GM19463 (cell line): Measurements from ENCODE around the gene TMEFF1.
"Not testable (repeated sequence)": the region's sequence is repeated elsewhere in the genome, so short reads cannot be mapped to it uniquely, and the experiment has no call there.

Experiments used
- ATAC-seq: cut with Tn5 transposase; IDR thresholded peaks from one replicate; pipeline ENCODE4 v1.9.1; 2021; ENCODE audit warnings: mild to moderate bottlenecking, moderate library complexity; ENCODE audit not compliant: unreplicated experiment

TMEFF1 gene, protein sequence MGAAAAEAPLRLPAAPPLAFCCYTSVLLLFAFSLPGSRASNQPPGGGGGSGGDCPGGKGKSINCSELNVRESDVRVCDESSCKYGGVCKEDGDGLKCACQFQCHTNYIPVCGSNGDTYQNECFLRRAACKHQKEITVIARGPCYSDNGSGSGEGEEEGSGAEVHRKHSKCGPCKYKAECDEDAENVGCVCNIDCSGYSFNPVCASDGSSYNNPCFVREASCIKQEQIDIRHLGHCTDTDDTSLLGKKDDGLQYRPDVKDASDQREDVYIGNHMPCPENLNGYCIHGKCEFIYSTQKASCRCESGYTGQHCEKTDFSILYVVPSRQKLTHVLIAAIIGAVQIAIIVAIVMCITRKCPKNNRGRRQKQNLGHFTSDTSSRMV

DNA sequence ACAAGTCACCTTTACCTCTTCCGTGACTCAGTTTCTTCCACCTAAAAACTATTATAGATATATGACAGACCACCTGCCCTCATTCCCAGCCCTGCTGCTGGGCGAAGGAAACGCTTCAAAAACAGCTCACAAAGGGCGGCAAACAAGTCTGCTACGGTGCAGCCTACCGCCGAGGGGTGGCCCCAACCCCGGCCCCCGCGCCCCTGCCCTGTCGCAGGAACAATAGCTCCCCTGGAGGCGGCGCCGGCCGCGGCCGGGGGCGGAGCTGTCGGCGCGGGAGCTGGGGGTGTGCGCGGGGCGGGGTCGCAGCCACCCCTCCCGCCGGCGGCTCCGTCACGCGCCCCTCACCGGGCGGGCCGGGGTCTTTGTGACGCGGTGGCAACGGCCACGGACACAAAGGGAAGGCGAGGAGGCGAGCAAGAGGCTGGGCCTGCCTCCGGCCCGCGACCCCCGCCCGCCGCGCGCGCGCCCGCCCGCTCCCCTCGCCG is at the start of gene TMEFF1:
Gene TMEFF1 (plus strand): TSS at position 362 of the 488 bp plus-strand sequence. CDS start 396 bp downstream, outside the sequence.
- peak; percentile 51 for ATAC-seq

DNA sequence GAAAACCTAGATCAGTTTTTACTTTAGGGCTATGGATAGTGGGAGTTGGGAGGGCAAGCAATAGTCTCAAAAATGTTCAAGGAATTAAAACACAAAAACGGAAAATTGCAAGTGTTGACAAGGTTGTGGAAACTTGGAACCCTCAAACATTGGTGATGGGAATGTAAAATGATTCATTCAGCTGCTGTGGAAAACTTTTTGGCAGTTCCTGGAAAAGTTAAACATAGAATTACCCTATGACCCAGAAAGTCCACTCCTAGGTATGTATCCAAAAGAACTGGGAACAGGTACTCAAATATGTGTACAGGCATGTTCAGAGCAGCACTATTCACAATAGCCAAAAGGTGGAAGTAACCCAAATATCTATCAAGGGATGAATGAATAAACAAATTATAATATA is 47.2 kb upstream of the TMEFF1 start:
- no peak for ATAC-seq

DNA sequence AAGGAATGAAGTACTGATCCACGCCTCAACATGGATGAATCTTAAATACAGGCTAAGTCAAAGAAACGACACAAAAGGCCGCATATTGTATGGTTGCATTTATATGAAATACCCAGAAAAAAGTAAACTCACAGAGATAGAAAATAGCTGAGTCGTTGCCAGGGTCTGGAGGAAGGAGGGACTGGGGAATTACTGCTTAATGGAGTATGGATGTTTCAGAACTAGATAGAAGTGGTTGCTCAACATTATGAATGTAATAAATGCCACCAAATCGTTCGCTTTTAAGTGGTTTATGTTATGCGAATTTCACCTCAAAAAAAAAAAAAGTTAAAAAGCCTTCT is 46.8 kb upstream of the TMEFF1 start:
- no peak for ATAC-seq

DNA sequence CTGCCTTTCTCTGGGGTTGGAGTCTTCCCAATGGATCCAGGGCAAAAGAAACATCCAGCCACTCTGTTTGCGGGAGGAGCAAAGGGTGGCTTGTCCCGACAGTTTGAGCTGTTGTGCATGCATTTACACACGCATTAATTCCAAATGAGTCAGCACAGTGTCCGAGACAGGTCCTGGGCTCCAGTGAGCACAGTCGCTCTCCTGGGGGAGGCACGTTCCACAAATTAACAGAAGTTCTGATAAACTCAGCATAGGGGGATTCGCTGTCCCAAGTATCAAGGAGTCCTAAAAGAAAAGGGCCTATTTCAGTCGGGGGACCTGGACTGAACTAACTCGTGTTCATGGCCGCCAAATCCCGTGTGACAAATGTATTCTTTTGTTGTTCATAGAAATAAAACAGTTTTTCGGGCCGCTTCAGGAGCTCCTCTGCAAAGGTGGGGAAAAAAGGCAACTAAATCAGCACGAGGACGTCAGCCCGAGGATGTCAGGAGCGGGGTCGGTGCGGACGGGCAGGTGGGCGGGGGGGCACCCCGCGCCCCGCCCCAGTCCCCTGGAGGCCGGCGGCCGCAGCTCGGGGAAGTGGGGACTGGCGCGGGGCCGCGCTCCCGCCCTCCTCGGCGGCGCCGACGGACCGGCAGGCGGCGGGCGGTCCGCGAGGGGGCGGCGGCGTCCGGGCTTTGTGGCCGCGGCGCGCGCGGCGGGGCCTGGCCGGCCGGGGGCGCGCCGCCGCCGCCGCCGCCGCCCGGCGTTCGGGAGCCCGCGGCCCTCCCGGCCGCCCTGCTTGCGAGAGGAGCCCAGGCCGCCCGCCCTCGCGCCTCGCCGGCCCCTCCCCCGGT is 46.2 kb upstream of the TMEFF1 start, which contains the start of gene MSANTD3:
Gene MSANTD3 (plus strand): TSS at position 614 of the 836 bp plus-strand sequence. CDS start 14,796 bp downstream, outside the sequence.
- peak; percentile 77 for ATAC-seq

DNA sequence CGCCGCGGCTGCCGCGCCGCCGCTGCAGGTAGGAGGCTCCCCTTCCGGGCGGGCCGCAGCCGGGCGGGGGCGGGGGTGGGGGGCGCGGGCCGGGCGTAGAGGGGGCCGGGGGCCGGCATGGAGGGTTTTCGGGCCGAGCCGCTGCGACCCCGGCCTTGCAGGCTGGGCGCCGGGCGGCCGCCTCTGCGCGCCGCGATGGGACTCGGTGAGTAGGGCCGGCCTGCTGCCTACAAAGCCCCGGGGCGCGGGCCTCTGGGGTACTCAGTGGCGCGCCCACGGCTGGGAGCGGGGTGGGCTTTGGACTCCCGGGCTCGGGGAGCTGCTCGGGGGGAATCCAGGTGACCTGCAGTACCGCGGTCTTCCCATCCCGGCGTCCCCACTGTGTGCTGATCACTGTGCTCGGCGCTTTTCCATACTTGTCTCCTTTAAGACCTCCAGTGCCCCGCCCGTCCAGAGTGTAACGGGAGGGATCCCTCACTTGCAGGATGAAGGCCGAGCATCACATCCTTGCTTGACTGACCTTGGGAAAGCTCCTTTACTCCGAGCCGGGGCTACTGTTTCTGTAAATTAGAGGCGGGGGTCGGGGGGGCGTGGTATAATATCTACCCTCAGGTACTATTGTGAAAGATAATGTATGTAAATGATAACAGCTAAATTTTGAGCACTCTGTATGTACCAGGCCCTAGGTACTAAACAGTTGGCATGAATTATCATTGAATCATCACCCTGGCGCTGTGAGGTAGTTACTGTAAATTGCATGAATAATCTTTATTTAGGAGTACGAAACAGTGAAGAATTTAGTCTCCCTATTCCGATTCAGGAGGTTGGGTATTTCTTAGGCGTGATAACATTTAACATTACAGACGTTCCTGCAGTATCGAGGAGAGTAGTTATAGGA is 45.3 kb upstream of the TMEFF1 start:
- peak; percentile 51 for ATAC-seq

DNA sequence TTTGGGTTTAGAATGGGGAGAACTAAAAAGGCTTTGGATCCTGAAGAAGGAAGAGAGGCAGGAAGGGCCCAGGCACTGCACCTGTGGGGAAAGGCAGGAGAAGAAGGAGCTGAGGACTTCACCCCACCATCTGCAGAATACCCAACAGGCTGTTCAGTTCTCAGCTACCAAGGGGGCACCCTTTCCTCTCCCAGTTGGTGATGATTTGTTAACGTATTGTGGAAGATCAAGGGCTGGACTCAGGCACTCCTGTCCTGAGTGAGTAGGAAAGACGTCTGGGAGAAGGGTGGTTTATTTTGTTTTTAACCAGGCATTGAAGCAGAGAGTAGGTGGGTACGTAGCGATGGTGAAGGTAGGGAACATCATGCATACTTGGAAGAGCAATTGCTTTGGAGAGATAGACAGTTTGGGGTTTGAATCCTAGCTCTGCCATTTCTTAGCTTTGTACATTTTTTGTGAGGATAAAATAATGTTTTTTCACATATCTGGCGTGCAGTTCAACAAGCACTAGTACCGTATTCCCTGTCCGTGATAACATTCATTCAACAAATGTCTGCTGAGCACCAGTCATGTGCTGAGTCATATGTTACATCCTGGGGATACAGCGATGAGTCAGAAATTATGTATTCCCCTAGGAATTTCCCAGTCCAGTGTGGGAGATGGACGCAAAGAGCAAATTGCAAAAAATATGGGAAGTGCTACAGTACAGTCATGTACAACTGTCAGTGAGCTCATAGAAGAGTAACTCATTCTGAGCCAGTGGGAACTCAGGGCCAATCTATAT is 43.9 kb upstream of the TMEFF1 start:
- ATAC-seq, result no peak

DNA sequence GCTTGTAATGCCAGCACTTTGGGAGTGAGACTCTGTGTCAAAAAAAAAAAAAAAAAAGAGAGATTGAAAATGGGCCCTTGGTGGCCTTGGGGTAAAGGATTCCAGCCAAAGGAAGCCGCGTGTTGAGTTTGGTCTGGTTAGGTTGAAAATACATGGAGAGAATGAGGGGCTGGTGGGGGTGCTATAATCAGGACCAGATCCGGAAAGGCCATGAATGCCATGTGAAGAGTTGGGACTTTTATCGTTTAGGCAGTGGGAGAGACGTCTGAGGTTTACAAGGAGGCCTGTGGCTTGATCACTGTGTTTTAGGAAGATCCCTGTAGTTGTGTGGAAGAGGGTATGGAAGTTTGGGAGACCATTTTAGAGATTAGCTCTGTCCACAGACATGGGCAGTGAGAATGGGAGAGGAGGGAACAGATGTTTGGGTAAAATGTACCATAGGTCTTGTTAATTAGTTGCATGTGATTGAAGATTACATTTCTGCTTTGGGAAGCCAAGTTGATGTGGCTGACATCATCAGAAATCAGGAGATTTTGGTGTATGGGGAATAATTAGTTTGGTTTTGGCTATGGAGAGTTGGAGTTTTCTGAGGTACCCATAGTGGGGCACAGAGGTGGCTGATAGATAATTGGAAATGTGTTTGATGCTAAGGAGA is 42.5 kb upstream of the TMEFF1 start:
- ATAC-seq, result no peak

DNA sequence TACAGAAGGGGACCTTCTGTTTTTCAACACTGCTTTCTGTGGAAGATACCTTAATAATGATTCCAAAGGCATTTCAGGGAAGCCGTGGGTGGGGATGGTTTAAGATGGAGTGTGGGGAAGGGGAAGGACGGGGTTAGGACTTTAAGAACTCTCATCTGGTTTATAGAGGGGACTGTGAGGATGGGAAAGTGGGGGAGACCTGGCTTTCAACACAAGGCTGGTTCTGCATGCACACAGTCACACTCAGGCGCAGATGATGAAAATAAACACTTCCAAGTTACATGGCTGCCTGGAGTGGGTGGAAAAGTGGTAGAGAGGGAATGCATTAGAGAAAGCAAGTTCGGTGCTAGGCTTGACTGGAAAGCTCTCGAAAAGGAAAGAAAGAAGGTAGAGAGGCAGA is 41.1 kb upstream of the TMEFF1 start:
- no peak for ATAC-seq

DNA sequence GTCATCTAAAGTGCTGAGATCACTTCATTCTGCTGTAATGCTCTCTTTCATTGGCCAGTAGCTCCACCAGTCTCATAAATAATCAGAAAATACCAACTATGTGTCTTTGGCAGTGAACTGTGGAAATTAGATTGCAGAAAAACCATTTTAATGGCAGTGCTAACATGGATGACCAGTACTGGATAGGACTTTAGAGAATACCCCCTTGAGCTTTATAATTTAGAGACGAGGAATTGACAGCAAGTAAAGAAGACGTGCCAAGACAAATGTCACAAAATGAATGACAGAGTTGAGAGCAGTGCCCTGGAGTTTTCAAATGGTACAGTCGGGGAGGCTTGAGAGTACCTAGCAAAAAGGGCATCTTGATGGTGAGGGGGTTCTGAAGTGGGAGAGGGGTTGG is 40.2 kb upstream of the TMEFF1 start:
- no peak for ATAC-seq

DNA sequence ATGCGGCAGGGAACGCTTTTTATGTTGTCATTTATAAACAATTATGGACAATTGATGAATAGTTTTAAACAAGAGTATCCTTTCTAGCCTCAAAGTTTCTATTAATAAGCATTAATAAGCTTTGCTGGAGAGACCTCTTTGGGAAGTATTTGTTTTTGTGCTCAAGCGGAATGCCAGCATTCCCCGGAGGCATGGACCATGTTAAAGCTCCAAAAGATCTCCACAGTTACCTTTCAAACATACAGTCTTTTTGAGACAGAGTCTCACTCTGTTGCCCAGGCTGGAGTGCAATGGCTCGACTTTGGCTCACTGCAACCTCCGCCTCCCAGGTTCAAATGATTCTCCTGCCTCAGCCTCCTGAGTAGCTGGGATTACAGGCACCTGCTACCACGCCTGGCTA is 36.4 kb upstream of the TMEFF1 start:
- ATAC-seq, result no peak

DNA sequence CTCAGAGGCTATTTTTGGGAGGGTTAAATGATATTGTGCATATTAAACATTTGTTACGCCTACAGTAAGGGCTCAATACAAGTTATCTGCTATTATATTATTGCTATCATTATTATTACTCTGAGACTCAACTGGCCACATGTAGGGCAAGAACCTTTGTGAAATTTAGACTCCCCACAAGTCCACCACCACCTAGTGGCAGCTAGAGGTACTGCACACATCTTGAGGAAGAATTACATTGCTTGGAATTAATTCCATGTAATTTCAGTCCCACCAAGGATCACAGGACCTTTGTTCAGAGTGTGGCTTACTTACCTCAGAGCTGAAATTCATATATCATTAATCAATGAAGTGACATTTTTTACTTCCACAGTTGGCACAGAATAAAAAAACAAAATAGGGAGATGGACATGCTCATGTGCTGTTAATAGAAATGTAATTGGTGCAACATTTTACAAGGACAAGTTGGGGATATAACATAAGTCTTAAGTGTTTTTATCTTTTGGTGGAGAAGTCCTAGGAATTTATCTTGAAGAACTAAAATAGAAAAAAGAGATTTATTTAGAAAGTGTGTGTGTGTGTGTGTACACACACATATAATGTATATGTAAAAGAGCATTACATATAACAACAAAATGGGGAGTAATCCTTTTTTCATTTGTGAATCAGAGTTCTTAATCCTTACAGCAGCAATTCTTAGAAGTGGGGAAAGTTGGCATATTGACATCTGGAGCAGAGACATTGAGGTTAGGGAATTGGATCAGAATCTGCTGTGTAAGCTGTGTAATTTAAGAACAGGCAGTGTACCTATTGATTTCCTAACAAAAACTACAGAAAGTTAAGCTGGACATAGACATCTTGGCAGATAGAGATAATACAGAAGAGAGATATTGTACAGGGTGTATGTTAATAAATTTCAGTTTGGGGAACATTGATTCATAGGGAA is 34.8 kb upstream of the TMEFF1 start:
- no peak for ATAC-seq

DNA sequence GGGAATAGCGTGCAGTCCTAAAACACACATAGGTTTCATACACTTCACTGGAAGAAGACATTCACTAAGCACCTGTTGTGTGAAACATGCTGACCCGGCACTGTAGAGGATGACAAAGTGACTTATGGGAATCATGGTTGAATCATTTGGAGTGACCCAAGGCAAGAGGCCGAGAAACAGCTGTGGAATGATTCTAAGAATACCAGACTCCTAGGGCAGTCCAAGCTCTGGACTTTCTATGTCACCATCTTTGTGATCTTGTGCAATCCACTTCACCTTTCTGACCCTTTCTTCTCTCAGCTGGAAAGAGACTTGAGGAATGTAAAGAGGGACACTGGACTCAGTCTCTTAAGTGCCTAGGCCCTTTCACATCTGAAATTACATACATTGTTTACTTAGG is 32.9 kb upstream of the TMEFF1 start:
- no peak for ATAC-seq

DNA sequence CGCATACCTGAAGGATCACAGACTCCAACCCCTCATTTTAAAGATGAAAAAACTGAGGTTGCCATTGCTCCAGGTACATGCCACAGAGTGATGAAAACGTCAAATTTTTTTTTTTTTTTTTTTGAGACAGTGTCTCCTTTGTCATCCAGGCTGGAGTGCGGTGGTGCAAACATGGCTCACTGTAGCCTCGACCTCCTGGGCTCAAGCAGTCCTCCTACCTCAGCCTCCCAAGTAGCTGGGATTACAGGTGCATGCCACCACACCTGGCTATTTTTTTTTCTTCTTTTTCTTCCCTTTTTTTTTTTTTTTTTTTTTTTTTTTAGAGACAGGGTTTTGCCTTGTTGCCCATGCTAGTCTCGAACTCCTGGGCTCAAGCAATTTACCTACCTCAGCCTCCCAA is 32.5 kb upstream of the TMEFF1 start:
- ATAC-seq, result not testable (repeated sequence)

DNA sequence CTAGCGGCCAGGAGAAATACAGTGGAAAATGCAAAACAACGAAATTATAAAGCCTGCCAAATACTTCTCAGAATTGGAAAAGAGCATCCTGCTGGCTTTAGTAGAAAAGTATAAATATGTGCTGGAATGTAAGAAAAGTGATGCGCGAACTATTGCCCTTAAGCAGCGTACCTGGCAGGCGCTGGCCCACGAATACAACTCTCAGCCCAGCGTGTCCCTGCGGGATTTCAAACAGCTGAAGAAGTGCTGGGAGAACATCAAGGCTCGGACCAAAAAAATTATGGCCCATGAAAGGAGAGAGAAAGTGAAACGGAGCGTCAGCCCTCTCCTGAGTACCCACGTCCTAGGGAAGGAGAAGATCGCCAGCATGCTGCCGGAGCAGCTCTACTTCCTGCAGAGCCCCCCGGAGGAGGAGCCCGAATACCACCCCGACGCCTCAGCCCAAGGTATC is 31.0 kb upstream of the TMEFF1 start:
- ATAC-seq, result no peak

DNA sequence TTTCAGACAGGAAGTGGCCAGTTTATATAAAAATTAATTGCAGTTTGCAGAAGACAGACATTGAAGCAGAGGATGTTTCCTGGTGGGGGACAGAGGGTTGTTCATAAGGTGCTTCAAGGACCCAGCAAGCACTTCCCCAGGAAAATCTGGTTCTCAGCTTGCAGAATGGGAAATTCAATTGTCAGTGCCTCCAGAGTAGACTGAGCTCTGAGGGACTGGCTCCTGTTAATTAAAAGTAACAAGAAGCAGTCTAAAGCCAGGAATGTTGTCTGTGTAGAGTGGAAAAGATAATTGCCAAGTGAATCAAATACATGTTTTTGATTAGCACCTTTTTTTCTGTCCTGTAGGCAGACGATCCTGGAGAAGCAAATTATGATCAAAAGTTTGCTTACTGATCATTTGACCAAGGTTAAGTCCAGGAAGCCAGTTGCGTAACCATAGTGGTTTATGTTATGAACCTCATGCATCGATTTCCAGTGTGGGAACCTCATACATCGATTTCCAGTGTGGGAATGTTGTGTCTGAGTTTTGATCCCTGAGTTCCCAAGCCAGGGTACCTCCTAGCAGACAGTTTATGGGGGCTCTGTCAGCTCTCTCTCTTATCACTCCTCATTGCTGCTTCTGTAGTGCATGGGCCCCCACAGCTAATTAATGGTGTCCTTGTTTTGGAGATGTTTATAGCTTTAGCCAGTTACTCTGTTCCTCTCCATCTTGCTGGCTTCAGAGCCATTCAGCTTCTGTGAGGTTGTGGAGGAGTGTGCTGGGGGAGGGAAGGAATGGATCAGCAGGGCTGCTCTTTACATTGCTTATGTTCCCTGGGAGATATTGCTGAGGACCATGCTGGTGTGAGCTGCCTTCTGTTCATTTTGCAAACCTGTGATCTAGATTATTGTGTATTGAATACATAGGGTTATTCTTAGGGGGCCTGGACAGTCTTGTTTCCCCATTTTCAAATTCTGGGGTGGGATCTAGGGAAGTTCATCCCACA is 28.9 kb upstream of the TMEFF1 start:
- no peak for ATAC-seq

DNA sequence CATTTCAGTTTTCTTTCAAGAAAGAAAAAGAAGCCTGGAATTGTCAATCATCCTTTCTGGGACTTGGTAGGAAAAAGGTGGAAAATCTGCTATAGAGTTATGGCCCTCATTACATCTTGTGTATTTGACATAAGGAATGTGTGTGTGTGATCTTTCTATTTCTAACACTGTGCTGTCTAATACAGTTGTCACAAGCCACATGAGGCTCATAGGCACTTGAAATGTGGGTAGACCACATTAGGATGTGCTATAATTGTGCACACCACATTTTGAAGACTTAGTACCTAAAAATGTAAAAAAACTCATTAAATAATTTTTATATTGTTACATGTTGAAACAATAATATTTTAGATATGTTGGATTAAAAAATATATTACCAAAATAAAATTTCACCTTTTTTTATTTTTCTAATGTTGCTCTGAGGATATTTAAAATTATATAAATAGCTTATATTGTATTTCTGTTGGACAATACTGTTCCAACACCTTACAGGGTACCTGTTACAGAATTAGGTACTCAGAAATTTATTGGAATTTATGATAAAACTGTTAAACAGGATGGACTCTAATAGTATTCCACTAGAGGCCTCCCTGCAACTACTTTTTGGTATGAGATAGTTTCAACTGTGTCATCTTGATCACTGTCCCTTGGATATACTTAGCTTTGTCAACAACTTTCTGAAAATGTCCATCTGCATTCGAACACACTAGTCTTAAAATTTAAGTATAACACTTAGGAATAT is 27.6 kb upstream of the TMEFF1 start:
- ATAC-seq, result no peak
